Measurements from ENCODE around the gene GALNT9. TPM values are rescaled to one million over a fixed set of nuclear protein-coding genes. Genes with fewer than 3 reads are reported as not detected.

The GALNT9 gene
- total RNA-seq, 1 experiment from 2014 or later, result 0.45 TPM

- no peaks in the 10 kb centered on the region for H3K36me3 ChIP-seq (ENCODE audit: control insufficient read depth, insufficient read depth, low read length)
- TF ChIP-seq CTCF (IDR thresholded peaks at IDR 0.05; ENCODE audit: insufficient read depth in 1 of 2, low read depth in 1 of 2, low read length in 1 of 2, severe bottlenecking in 1 of 2, unreplicated experiment in 1 of 2), result no peak
- DNase-seq, result no peak
- Mint-ChIP-seq H3K27ac (ENCODE audit: unreplicated experiment) (no peak overlapping the region), H3K9me3 (ENCODE audit: unreplicated experiment) (peaks cover 18% of the 10 kb centered on the region), H3K27me3 (ENCODE audit: insufficient read depth, unreplicated experiment) (peaks cover 5% of the 10 kb centered on the region), H3K36me3 (ENCODE audit: insufficient read depth, unreplicated experiment) (peaks cover 10% of the 10 kb centered on the region), H3K4me1 (ENCODE audit: low read depth, unreplicated experiment) (no peaks in the 10 kb centered on the region), H3K4me3 (ENCODE audit: unreplicated experiment) (no peak overlapping the region)
- POLR2A ChIA-PET, result no interaction called here
- intact Hi-C loops (cut with micrococcal nuclease; ENCODE audit: unreplicated experiment), result no loop called here
- BruUV-seq (replicated peaks), result no TSS peak
- H3K9me3 ChIP-seq, result no peaks in the 10 kb centered on the region
- CTCF ChIA-PET, result no interaction called here
- no peak overlapping the region for H3K4me3 ChIP-seq (ENCODE audit: low read depth, low read length)
- no peaks in the 10 kb centered on the region for H3K4me1 ChIP-seq
- H3K27me3 ChIP-seq (replicated peaks; ENCODE audit: control insufficient read depth, insufficient read depth, low read length), result no peaks in the 10 kb centered on the region
Observed at GRCh38 chr12:132166801-132167591, 162.4 kb downstream of the GALNT9 start.

- Mint-ChIP-seq H3K4me1 (ENCODE audit: low read depth, unreplicated experiment) (no peaks in the 10 kb centered on the region), H3K9me3 (ENCODE audit: unreplicated experiment) (peaks cover 18% of the 10 kb centered on the region), H3K4me3 (ENCODE audit: unreplicated experiment) (no peak overlapping the region), H3K27ac (ENCODE audit: unreplicated experiment) (no peak overlapping the region), H3K36me3 (ENCODE audit: insufficient read depth, unreplicated experiment) (peaks cover 10% of the 10 kb centered on the region), H3K27me3 (ENCODE audit: insufficient read depth, unreplicated experiment) (peaks cover 5% of the 10 kb centered on the region)
- Histone ChIP-seq H3K27me3 (replicated peaks; ENCODE audit: control insufficient read depth, insufficient read depth, low read length) (no peaks in the 10 kb centered on the region), H3K4me1 (no peaks in the 10 kb centered on the region), H3K9me3 (no peaks in the 10 kb centered on the region), H3K36me3 (ENCODE audit: control insufficient read depth, insufficient read depth, low read length) (no peaks in the 10 kb centered on the region), H3K4me3 (ENCODE audit: low read depth, low read length) (no peak overlapping the region)
- no TSS peak for BruUV-seq (replicated peaks)
- DNase-seq, result no peak
- no peak for TF ChIP-seq CTCF (IDR thresholded peaks at IDR 0.05; ENCODE audit: insufficient read depth in 1 of 2, low read depth in 1 of 2, low read length in 1 of 2, severe bottlenecking in 1 of 2, unreplicated experiment in 1 of 2)
- CTCF ChIA-PET, result no interaction called here
- intact Hi-C loops (cut with micrococcal nuclease; ENCODE audit: unreplicated experiment), result no loop called here
- POLR2A ChIA-PET, result no interaction called here
Observed at GRCh38 chr12:132166093-132166492, 163.3 kb downstream of the GALNT9 start.

GRCh38 chr12:132165584-132165983 lies 163.8 kb downstream of the GALNT9 start:
- no peak overlapping the region for H3K4me3 Mint-ChIP-seq (ENCODE audit: unreplicated experiment)
- peaks cover 5% of the 10 kb centered on the region for H3K27me3 Mint-ChIP-seq (ENCODE audit: insufficient read depth, unreplicated experiment)
- no peaks in the 10 kb centered on the region for H3K36me3 ChIP-seq (ENCODE audit: control insufficient read depth, insufficient read depth, low read length)
- ChIA-PET POLR2A (no interaction called here), CTCF (no interaction called here)
- peaks cover 18% of the 10 kb centered on the region for H3K9me3 Mint-ChIP-seq (ENCODE audit: unreplicated experiment)
- no peak for TF ChIP-seq CTCF (IDR thresholded peaks at IDR 0.05; ENCODE audit: insufficient read depth in 1 of 2, low read depth in 1 of 2, low read length in 1 of 2, severe bottlenecking in 1 of 2, unreplicated experiment in 1 of 2)
- H3K36me3 Mint-ChIP-seq (ENCODE audit: insufficient read depth, unreplicated experiment), result peaks cover 10% of the 10 kb centered on the region
- no peaks in the 10 kb centered on the region for H3K27me3 ChIP-seq (replicated peaks; ENCODE audit: control insufficient read depth, insufficient read depth, low read length)
- no peak for DNase-seq
- no TSS peak for BruUV-seq (replicated peaks)
- no peaks in the 10 kb centered on the region for H3K9me3 ChIP-seq
- no peak overlapping the region for H3K4me3 ChIP-seq (ENCODE audit: low read depth, low read length)
- intact Hi-C loops (cut with micrococcal nuclease; ENCODE audit: unreplicated experiment), result no loop called here
- H3K27ac Mint-ChIP-seq (ENCODE audit: unreplicated experiment), result no peak overlapping the region
- no peaks in the 10 kb centered on the region for H3K4me1 Mint-ChIP-seq (ENCODE audit: low read depth, unreplicated experiment)
- no peaks in the 10 kb centered on the region for H3K4me1 ChIP-seq
